ENCODE measurements around the gene PMM2.

DNA sequence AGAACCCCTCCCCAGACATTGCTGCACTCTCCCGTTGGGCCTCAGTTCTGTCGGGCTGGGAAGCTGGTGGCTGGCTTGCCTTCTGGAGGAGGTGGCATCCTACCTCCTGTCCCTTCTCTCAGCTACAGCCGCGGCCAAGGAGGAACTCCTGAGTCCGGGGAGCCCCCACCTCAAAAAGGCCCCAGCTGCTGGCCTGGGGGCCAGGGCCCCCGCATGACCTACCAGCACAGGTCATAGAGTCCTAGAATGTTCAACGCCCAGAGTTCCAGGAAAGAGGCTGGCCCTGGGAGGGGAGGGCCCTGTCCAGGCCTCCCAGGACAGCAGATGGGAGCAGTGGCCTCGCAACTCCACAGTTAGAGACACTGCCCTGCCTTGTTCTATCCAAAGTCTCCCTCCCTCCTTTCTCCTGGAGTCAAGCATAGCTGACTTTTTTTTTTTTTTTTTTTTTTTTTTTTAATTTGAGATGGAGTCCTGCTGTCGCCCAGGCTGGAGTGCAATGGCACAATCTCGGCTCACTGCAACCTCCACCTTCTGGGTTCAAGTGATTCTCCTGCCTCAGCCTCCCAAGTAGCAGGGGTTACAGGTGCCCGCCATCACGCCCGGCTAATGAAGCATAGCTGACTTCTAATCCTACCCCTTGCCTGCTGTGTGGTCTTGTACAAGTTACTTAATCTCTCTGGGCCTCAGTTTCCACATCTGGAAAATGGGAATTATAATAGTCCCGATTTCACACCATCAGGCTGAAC is 64.1 kb downstream of the PMM2 start:
- TF ChIP-seq, protein P1, sequence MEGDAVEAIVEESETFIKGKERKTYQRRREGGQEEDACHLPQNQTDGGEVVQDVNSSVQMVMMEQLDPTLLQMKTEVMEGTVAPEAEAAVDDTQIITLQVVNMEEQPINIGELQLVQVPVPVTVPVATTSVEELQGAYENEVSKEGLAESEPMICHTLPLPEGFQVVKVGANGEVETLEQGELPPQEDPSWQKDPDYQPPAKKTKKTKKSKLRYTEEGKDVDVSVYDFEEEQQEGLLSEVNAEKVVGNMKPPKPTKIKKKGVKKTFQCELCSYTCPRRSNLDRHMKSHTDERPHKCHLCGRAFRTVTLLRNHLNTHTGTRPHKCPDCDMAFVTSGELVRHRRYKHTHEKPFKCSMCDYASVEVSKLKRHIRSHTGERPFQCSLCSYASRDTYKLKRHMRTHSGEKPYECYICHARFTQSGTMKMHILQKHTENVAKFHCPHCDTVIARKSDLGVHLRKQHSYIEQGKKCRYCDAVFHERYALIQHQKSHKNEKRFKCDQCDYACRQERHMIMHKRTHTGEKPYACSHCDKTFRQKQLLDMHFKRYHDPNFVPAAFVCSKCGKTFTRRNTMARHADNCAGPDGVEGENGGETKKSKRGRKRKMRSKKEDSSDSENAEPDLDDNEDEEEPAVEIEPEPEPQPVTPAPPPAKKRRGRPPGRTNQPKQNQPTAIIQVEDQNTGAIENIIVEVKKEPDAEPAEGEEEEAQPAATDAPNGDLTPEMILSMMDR (IDR thresholded peaks at IDR 0.05): no peak
- TF ChIP-seq POLR2AphosphoS5 (IDR thresholded peaks at IDR 0.05; ENCODE audit: low read depth, low read length): no peak; the same call in 1 of the 2 replicates
- no peak for TF ChIP-seq SIN3A (IDR thresholded peaks at IDR 0.05; ENCODE audit: borderline replicate concordance, insufficient read depth, low read depth, low read length)
- no peak for TF ChIP-seq TCF7L2 (IDR thresholded peaks at IDR 0.05; ENCODE audit: low read depth, low read length)
